ENCODE results near the gene HSPA12A.

The HSPA12A gene

GRCh38 chr10:116621934-116622655 lies 120.3 kb downstream of the HSPA12A start:
- no peak for DNase-seq

- no peak for DNase-seq
Measured at GRCh38 chr10:116621476-116621875, 120.9 kb downstream of the HSPA12A start.

Measured in right forelimb (tissue), 1 donor.